Kidney capillary endothelial cell (primary cell): ENCODE results near the gene BRPF1.

Experiments used
- DNase-seq: peaks from one replicate; pipeline ENCODE4 v3.0.0-alpha.2; 2018; ENCODE audit warnings: low spot score

Gene BRPF1

GRCh38 chr3:9701711-9702110 is 29.8 kb upstream of the BRPF1 start:
- no peak for DNase-seq

- DNase-seq, result no peak
Measured at GRCh38 chr3:9703240-9703639, 28.3 kb upstream of the BRPF1 start.

- DNase-seq, result no peak
Measured at GRCh38 chr3:9703736-9704346, 27.7 kb upstream of the BRPF1 start, which contains the start of gene CPNE9. Gene CPNE9, plus strand, starts transcription at chr3:9703833. Its CDS starts 164 bp downstream, at chr3:9703997.

- DNase-seq, result peak; percentile 19
Measured at GRCh38 chr3:9704347-9705322, 26.9 kb upstream of the BRPF1 start.

- DNase-seq, result no peak
Measured at GRCh38 chr3:9710174-9710739, 21.3 kb upstream of the BRPF1 start.

- DNase-seq, result no peak
Measured at GRCh38 chr3:9712415-9712814, 19.1 kb upstream of the BRPF1 start.

- no peak for DNase-seq
Measured at GRCh38 chr3:9713142-9713541, 18.4 kb upstream of the BRPF1 start.

GRCh38 chr3:9715136-9715535 is 16.4 kb upstream of the BRPF1 start:
- DNase-seq, result no peak

- no peak for DNase-seq
Measured at GRCh38 chr3:9715764-9716437, 15.6 kb upstream of the BRPF1 start.

GRCh38 chr3:9716801-9717555 is 14.6 kb upstream of the BRPF1 start:
- no peak for DNase-seq

GRCh38 chr3:9717563-9717962 is 14.0 kb upstream of the BRPF1 start:
- no peak for DNase-seq

GRCh38 chr3:9718118-9718517 is 13.4 kb upstream of the BRPF1 start:
- DNase-seq, result no peak

- no peak for DNase-seq
Measured at GRCh38 chr3:9721015-9721699, 10.4 kb upstream of the BRPF1 start.

- DNase-seq, result no peak
Measured at GRCh38 chr3:9721700-9722060, 9.9 kb upstream of the BRPF1 start.

- no peak for DNase-seq
Measured at GRCh38 chr3:9725775-9726515, 5.6 kb upstream of the BRPF1 start.

GRCh38 chr3:9727041-9727595 is 4.4 kb upstream of the BRPF1 start:
- no peak for DNase-seq

- no peak for DNase-seq
Measured at GRCh38 chr3:9727743-9728142, 3.8 kb upstream of the BRPF1 start.

GRCh38 chr3:9729419-9729818 is 2.1 kb upstream of the BRPF1 start:
- no peak for DNase-seq

GRCh38 chr3:9730657-9731205 is 804 bp upstream of the BRPF1 start:
- DNase-seq, result no peak
